Stomach (tissue), 4 donors: Measurements from ENCODE around the gene TMEM123.

Source experiments
- EP300 ChIP-seq: sonication (generic); formaldehyde crosslinking; IDR thresholded peaks from one replicate; pipeline ENCODE4 v1.6.1; 2017; ENCODE audit warnings: antibody characterized with exemption
- POLR2A ChIP-seq, 4 donors: fragments of 450-650 bp; IDR thresholded peaks; one replicate each; pipeline ENCODE4 v1.6.1; 2016; ENCODE audit warnings: antibody characterized with exemption in 4 of 4, control low read depth in 2 of 4, mild to moderate bottlenecking in 1 of 4, moderate library complexity in 1 of 4
- POLR2AphosphoS5 ChIP-seq, 3 donors: sonication (generic); formaldehyde crosslinking; IDR thresholded peaks; one replicate each; pipeline ENCODE4 v1.6.1; 2016; ENCODE audit warnings: antibody characterized with exemption in 3 of 3
- TF ChIP-seq, protein P1 (sequence below), 7 experiments: fragments of 450-650 bp in 4 of 7; fragments of 200-600 bp in 3 of 7; sonication (generic) in 3 of 7; IDR thresholded peaks; one replicate each; pipeline ENCODE4 v1.5.1; 2016 to 2019; ENCODE audit warnings: antibody characterized with exemption in 7 of 7, control low read depth in 2 of 7, mild to moderate bottlenecking in 1 of 7

GRCh38 chr11:102499931-102500330 lies 47.4 kb upstream of the TMEM123 start:
- TF ChIP-seq, protein P1, sequence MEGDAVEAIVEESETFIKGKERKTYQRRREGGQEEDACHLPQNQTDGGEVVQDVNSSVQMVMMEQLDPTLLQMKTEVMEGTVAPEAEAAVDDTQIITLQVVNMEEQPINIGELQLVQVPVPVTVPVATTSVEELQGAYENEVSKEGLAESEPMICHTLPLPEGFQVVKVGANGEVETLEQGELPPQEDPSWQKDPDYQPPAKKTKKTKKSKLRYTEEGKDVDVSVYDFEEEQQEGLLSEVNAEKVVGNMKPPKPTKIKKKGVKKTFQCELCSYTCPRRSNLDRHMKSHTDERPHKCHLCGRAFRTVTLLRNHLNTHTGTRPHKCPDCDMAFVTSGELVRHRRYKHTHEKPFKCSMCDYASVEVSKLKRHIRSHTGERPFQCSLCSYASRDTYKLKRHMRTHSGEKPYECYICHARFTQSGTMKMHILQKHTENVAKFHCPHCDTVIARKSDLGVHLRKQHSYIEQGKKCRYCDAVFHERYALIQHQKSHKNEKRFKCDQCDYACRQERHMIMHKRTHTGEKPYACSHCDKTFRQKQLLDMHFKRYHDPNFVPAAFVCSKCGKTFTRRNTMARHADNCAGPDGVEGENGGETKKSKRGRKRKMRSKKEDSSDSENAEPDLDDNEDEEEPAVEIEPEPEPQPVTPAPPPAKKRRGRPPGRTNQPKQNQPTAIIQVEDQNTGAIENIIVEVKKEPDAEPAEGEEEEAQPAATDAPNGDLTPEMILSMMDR (IDR thresholded peaks at IDR 0.05), result no peak
- TF ChIP-seq POLR2A (IDR thresholded peaks at IDR 0.05) (no peak), POLR2AphosphoS5 (IDR thresholded peaks at IDR 0.05) (no peak), EP300 (no peak)
